Activated naive CD4-positive, alpha-beta T cell treated with anti-CD3 and anti-CD28 coated beads, Interleukin-2, amount 50 U/mL, for 24 hours (primary cell): ENCODE data around the gene COP1.

Experiments used
- H3K27ac Mint-ChIP-seq: one replicate; pipeline ENCODE4 v1.8.0; 2021; ENCODE audit warnings: mild to moderate bottlenecking, mixed read lengths
- H3K27me3 Mint-ChIP-seq: one replicate; pipeline ENCODE4 v1.8.0; 2021; ENCODE audit warnings: mixed read lengths
- H3K36me3 Mint-ChIP-seq: one replicate; pipeline ENCODE4 v1.8.0; 2021; ENCODE audit warnings: mixed read lengths
- H3K4me1 Mint-ChIP-seq: one replicate; pipeline ENCODE4 v1.8.0; 2021; ENCODE audit warnings: mixed read lengths
- H3K4me3 Mint-ChIP-seq: one replicate; pipeline ENCODE4 v1.8.0; 2021; ENCODE audit warnings: mild to moderate bottlenecking, mixed read lengths
- H3K9me3 Mint-ChIP-seq: one replicate; pipeline ENCODE4 v1.8.0; 2021; ENCODE audit warnings: mixed read lengths

COP1 gene

GRCh38 chr1:175935566-175936115 lies 271.4 kb downstream of the COP1 start:
- H3K27ac Mint-ChIP-seq: no peak overlapping the region
- H3K36me3 Mint-ChIP-seq: peaks cover 25% of the 10 kb centered on the region
- H3K4me3 Mint-ChIP-seq: no peak overlapping the region
- H3K9me3 Mint-ChIP-seq: peaks cover 13% of the 10 kb centered on the region
- H3K27me3 Mint-ChIP-seq: no peaks in the 10 kb centered on the region
- H3K4me1 Mint-ChIP-seq: no peaks in the 10 kb centered on the region

DNA sequence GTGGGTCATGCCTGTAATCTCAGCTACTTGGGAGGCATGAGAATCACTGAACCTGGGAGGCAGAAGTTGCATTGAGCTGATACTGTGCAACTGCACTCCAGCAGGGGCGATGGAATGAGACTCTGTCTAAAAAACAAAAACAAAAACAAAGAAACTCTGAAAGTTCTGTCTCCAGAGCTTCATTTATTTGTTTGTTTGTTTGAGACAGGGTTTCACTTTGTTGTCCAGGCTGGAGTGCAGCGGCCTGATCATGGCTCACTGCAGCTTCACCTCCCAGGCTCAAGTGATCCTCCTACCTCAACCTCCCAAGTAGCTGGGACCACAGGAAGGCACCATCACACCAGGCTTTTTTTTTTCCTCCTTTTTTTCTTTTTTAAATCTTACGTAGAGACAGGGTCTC lies 271.9 kb downstream of the COP1 start:
- H3K27ac Mint-ChIP-seq: no peak overlapping the region
- no peaks in the 10 kb centered on the region for H3K27me3 Mint-ChIP-seq
- peaks cover 22% of the 10 kb centered on the region for H3K36me3 Mint-ChIP-seq
- peaks cover 13% of the 10 kb centered on the region for H3K9me3 Mint-ChIP-seq
- no peak overlapping the region for H3K4me3 Mint-ChIP-seq
- H3K4me1 Mint-ChIP-seq: no peaks in the 10 kb centered on the region

DNA sequence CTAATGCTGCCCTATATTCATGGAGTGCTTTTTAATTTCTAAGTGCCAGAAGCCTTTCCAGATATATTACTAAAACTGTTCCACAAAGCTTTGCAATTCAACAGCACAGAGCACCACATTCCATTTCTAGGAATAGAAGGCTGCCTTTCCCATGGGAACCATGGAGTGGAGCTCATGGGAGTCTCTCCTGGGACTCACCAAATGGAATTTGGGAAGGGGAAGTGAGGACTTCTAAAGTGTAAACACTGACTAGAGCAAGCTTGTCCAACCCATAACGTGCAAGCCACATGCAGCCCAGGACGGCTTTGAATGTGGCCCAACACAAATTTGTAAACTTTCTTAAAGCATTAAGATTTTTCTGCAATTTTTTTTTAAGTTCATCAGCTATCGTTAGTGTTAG lies 273.3 kb downstream of the COP1 start:
- Mint-ChIP-seq H3K4me1 (no peaks in the 10 kb centered on the region), H3K27ac (no peak overlapping the region), H3K36me3 (peaks cover 20% of the 10 kb centered on the region), H3K9me3 (peaks cover 13% of the 10 kb centered on the region), H3K27me3 (no peaks in the 10 kb centered on the region), H3K4me3 (no peak overlapping the region)

DNA sequence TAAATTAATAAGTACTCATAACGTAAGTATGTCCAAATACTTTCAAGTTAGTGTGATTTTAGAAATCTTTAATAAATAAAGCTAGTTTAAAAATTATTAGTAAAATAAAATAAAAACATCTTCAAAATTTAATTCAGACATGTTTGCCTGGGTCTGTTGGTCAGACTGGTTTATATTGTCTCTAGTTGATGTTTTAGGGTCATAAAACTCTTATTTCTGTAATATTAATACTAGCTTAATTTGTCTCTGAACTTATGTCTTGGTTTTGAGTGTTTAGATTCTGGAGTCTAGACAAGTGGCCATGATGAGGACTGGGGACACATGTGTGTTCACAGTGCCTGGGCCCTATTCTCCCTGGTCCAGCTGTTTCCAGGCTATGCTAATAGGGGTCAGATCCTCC lies 279.1 kb downstream of the COP1 start:
- Mint-ChIP-seq H3K4me3 (no peak overlapping the region), H3K36me3 (peaks cover 25% of the 10 kb centered on the region), H3K27ac (no peak overlapping the region), H3K9me3 (peaks cover 19% of the 10 kb centered on the region), H3K27me3 (no peaks in the 10 kb centered on the region), H3K4me1 (no peaks in the 10 kb centered on the region)

DNA sequence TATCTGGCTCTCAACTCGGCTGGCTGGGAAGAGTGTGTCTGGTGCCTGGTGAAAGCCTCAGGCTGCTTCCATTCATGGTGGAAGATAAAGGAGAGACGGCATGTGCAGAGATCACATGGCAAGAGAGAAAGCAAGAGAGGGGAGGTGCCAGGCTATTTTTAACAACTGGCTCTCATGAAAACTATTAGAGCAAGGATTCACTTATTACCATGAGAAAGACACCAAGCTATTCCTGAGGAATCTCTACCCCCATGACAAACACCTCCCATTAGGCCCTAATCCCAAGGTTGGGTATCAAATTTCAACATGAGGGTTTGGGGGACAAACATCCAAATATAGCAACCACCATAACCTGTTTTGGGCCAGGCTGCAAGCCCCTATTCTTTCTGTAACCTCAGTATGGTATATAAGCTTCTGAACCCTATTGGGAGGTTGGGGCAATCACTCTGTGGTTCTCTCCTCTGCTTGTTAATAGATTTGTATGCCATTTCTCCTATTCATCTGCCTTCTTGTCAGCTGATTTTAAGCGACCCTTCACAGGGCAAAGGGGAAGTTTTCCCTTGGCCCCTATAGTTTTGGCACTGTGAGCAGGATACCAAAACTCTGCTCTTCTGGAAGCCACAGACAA lies 284.7 kb downstream of the COP1 start:
- Mint-ChIP-seq H3K27ac (no peak overlapping the region), H3K9me3 (peaks cover 5% of the 10 kb centered on the region), H3K4me1 (no peaks in the 10 kb centered on the region), H3K36me3 (peaks cover 19% of the 10 kb centered on the region), H3K4me3 (no peak overlapping the region), H3K27me3 (no peaks in the 10 kb centered on the region)

- H3K36me3 Mint-ChIP-seq: peaks cover 19% of the 10 kb centered on the region
- peaks cover 13% of the 10 kb centered on the region for H3K9me3 Mint-ChIP-seq
- no peaks in the 10 kb centered on the region for H3K4me1 Mint-ChIP-seq
- no peaks in the 10 kb centered on the region for H3K27me3 Mint-ChIP-seq
- H3K27ac Mint-ChIP-seq: no peak overlapping the region
- H3K4me3 Mint-ChIP-seq: no peak overlapping the region
These were observed 286.7 kb downstream of the COP1 start for GRCh38 chr1:175920381-175920780.

DNA sequence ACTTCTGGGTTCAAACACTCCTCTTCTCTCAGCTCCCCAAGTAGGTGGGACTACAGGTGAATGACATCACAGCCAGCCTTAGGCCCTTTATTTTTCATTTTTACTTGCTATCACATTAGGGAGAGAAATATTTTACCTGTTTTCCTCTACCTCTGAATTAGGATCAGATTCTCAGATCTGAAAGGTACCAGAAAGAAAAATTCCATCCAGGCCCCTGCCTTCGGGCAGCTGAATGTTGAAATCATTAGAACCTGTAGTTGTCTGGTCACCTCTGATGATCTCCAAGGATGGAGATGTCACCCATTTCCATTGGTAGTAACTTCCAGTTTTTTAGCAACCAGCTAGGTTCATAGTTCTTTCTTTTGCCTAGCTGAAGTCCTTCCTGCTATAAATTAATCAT lies 288.1 kb downstream of the COP1 start:
- H3K36me3 Mint-ChIP-seq: peaks cover 15% of the 10 kb centered on the region
- no peak overlapping the region for H3K27ac Mint-ChIP-seq
- peaks cover 7% of the 10 kb centered on the region for H3K9me3 Mint-ChIP-seq
- no peaks in the 10 kb centered on the region for H3K27me3 Mint-ChIP-seq
- H3K4me1 Mint-ChIP-seq: no peaks in the 10 kb centered on the region
- H3K4me3 Mint-ChIP-seq: no peak overlapping the region

DNA sequence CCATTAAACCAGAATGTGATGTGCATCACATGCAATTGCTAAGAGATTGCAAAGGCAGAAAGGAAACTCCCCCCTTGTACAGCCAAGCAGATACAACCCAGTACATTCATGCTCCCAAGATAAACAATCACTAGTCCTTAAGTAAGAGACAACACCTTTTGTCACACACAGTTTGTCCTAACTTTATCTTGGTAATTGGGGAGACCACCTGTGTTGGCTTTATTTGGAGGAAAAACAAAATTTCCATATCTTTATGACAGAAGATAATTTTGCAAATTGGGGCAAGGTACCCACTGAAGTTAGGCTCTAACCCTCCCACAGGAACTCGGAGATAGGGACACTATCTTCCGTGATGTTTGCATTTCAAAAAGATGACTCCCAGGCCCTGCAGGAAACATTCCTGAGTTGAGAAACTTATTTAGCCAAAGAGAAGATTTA lies 288.7 kb downstream of the COP1 start:
- Mint-ChIP-seq H3K4me1 (no peaks in the 10 kb centered on the region), H3K27me3 (no peaks in the 10 kb centered on the region), H3K36me3 (peaks cover 15% of the 10 kb centered on the region), H3K4me3 (no peak overlapping the region), H3K27ac (no peak overlapping the region), H3K9me3 (peaks cover 7% of the 10 kb centered on the region)

DNA sequence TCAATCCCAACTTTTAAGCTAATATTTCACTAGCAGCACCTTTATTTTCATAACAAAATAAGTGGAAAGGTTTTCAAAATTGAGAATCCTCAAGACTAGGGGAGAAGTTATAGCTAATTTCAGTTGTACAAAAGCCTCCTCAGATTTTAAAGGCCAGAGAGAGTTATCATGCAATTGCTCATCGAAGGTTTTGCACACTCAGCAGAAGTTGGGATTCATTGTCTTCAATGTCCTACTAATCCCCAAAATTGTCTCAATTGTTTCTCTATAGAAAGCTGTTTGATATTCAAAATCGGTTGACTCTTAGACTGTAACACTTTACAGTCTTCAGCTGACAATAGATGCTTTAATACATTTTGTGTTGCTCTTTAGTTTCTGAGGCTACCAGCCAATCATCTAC lies 293.0 kb downstream of the COP1 start:
- Mint-ChIP-seq H3K4me1 (no peaks in the 10 kb centered on the region), H3K9me3 (peaks cover 29% of the 10 kb centered on the region), H3K36me3 (peaks cover 31% of the 10 kb centered on the region), H3K27ac (no peak overlapping the region), H3K4me3 (no peak overlapping the region), H3K27me3 (no peaks in the 10 kb centered on the region)

DNA sequence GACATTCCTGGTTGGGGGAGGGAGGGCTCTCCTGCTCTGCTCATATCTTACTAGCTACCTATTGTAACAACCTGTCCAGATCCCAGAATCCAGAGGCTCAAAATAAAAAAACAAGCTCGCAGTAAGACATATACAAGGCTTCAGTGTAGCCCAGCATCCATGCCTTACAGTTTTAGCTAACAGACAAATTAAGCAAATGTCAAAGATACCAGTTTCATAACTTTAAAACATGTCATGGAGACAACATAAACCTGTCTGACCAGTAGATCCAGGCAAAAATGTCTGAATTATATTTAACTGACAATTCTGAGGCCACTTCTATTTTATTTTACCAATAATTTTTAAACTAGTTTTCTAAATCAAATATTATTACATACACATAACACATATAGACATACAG lies 295.9 kb downstream of the COP1 start:
- no peaks in the 10 kb centered on the region for H3K27me3 Mint-ChIP-seq
- H3K9me3 Mint-ChIP-seq: peaks cover 27% of the 10 kb centered on the region
- no peaks in the 10 kb centered on the region for H3K4me1 Mint-ChIP-seq
- H3K36me3 Mint-ChIP-seq: peaks cover 23% of the 10 kb centered on the region
- no peak overlapping the region for H3K4me3 Mint-ChIP-seq
- no peak overlapping the region for H3K27ac Mint-ChIP-seq

DNA sequence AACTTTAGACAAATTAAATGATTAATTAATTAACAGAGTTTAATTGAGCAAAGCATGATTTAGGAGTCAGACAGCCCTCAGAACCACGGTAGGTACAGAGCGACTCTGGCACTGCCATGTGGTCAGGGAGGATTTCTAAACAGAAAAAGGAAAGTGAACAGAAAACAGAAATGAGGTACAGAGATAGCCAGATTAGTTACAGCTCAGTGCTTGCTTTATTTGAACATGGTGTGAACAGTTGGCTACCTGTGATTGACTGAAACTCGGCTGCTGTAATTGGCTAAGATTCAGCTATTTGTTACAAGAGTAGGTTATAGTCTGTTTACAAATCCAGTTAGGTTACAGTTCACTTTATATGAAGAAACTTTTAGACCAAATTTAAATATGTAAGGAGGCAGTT lies 300.7 kb downstream of the COP1 start:
- H3K27me3 Mint-ChIP-seq: no peaks in the 10 kb centered on the region
- H3K9me3 Mint-ChIP-seq: peaks cover 7% of the 10 kb centered on the region
- H3K4me3 Mint-ChIP-seq: no peak overlapping the region
- no peaks in the 10 kb centered on the region for H3K4me1 Mint-ChIP-seq
- H3K27ac Mint-ChIP-seq: no peak overlapping the region
- peaks cover 13% of the 10 kb centered on the region for H3K36me3 Mint-ChIP-seq

DNA sequence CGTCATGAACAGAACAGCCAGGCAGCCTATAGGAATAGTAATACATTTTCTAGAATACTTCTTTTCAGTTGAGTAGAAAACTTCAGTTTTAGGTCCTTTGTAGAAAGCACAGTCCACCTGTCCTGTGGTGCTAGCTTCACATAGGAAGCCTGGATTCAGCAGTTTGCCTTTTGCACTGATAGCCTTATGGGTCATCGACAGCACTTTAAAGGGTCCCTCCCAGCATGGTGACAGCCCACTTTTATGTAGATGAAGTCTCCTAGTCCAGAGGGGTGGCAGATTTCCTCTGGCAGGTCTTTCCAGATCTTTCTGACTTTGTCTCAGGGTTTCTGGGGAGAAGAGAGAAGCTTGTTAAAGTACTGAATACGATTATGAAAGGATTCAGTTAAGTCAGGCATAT lies 302.3 kb downstream of the COP1 start:
- Mint-ChIP-seq H3K4me1 (no peaks in the 10 kb centered on the region), H3K9me3 (peaks cover 5% of the 10 kb centered on the region), H3K27ac (no peak overlapping the region), H3K36me3 (peaks cover 6% of the 10 kb centered on the region), H3K27me3 (no peaks in the 10 kb centered on the region), H3K4me3 (no peak overlapping the region)

- Mint-ChIP-seq H3K4me3 (no peak overlapping the region), H3K27me3 (no peaks in the 10 kb centered on the region), H3K27ac (no peak overlapping the region), H3K36me3 (peaks cover 1% of the 10 kb centered on the region), H3K9me3 (no peaks in the 10 kb centered on the region), H3K4me1 (no peaks in the 10 kb centered on the region)
These were observed 304.8 kb downstream of the COP1 start for GRCh38 chr1:175902281-175902680.

DNA sequence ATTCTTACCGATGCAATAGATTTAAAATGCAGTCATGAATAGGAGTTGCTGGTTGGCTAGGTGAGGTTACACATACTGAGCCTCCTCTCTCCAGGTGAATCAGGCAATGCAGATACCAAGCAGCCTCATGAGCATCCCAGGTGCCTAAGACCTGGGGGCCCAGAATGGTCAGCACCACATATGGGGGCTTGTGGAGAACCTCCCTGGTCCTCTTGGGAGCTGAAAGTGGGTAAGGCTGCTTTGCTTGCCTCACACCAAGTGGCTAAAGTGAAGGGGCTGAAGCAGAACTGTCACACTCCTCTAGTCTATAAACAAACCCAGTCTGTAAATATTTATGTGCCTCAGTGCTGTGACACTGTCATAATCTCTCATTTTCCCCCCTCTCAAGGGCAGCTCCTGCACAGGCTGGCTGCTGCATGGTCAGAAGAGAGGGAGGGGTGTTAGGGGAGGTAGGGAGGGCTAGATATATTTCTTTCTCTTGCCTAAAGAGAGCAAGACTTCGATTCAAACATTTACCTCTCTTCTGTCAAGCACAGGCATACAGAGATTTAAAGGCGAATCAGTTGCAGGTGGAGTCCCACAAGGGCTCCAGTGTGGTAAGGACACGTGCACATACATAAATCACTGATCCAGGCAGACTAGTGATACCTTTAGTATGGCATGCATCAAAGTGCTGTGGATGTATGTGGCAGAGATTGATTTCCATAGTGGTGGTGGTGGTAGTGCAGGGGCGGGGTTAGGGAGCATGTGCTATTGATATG lies 305.8 kb downstream of the COP1 start:
- H3K36me3 Mint-ChIP-seq: no peaks in the 10 kb centered on the region
- H3K4me3 Mint-ChIP-seq: no peak overlapping the region
- no peaks in the 10 kb centered on the region for H3K9me3 Mint-ChIP-seq
- H3K27ac Mint-ChIP-seq: no peak overlapping the region
- H3K27me3 Mint-ChIP-seq: no peaks in the 10 kb centered on the region
- no peaks in the 10 kb centered on the region for H3K4me1 Mint-ChIP-seq

GRCh38 chr1:175900171-175900570 lies 306.9 kb downstream of the COP1 start:
- Mint-ChIP-seq H3K4me3 (no peak overlapping the region), H3K27me3 (no peaks in the 10 kb centered on the region), H3K9me3 (no peaks in the 10 kb centered on the region), H3K27ac (no peak overlapping the region), H3K36me3 (no peaks in the 10 kb centered on the region), H3K4me1 (no peaks in the 10 kb centered on the region)

DNA sequence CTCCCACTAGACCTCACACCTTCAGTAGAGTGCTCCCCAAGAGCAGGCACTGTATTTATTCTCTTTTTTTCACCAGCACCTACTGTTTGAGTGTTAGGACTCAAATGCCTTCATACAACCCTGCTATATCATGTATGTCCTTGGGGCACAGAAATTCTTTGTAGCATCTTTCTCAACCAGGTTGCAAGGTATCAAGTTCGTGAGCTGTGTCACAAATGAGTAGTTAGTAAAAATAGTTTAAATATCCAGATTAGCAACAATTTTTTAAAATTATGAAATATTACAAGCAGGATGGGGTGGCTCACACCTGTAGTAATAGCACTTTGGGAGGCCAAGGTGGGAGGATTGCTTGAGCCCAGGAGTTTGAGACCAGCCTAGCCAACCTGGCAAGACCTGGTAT lies 311.1 kb downstream of the COP1 start:
- Mint-ChIP-seq H3K9me3 (no peaks in the 10 kb centered on the region), H3K4me3 (no peak overlapping the region), H3K27ac (no peak overlapping the region), H3K4me1 (no peaks in the 10 kb centered on the region), H3K27me3 (no peaks in the 10 kb centered on the region), H3K36me3 (no peaks in the 10 kb centered on the region)
